ENCODE data around the gene PLEKHA6. TPM values are rescaled to one million over a fixed set of nuclear protein-coding genes. Genes with fewer than 3 reads are reported as not detected.

PLEKHA6 gene
- 4.4 TPM for total RNA-seq

- DNase-seq, result peak; percentile 72
Observed at GRCh38 chr1:204359474-204360255, at the start of gene PLEKHA6. Gene PLEKHA6 (minus strand): TSS chr1:204359929. CDS start chr1:204273727, 86,202 bp downstream.

- DNase-seq, result no peak
Observed at GRCh38 chr1:204409123-204409522, 49.4 kb upstream of the PLEKHA6 start.

GRCh38 chr1:204408602-204409001, 48.9 kb upstream of the PLEKHA6 start:
- DNase-seq, result no peak

GRCh38 chr1:204408074-204408507, 48.4 kb upstream of the PLEKHA6 start:
- peak; percentile 81 for DNase-seq

GRCh38 chr1:204407295-204407971, 47.7 kb upstream of the PLEKHA6 start:
- DNase-seq, result no peak

- no peak for DNase-seq
Observed at GRCh38 chr1:204406621-204407020, 46.9 kb upstream of the PLEKHA6 start.

GRCh38 chr1:204405988-204406387, 46.3 kb upstream of the PLEKHA6 start:
- no peak for DNase-seq

GRCh38 chr1:204404629-204405028, 44.9 kb upstream of the PLEKHA6 start:
- no peak for DNase-seq

GRCh38 chr1:204402391-204402790, 42.7 kb upstream of the PLEKHA6 start:
- no peak for DNase-seq

- no peak for DNase-seq
Observed at GRCh38 chr1:204401730-204402129, 42.0 kb upstream of the PLEKHA6 start.

- no peak for DNase-seq
Observed at GRCh38 chr1:204400882-204401510, 41.3 kb upstream of the PLEKHA6 start.

- peak; percentile 83 for DNase-seq
Observed at GRCh38 chr1:204398197-204399125, 38.7 kb upstream of the PLEKHA6 start.

GRCh38 chr1:204396015-204396583, 36.4 kb upstream of the PLEKHA6 start:
- no peak for DNase-seq

GRCh38 chr1:204391629-204392028, 31.9 kb upstream of the PLEKHA6 start:
- no peak for DNase-seq

GRCh38 chr1:204390751-204391466, 31.2 kb upstream of the PLEKHA6 start:
- peak; percentile 51 for DNase-seq

- DNase-seq, result no peak
Observed at GRCh38 chr1:204385727-204386126, 26.0 kb upstream of the PLEKHA6 start.

GRCh38 chr1:204384636-204385352, 25.1 kb upstream of the PLEKHA6 start:
- DNase-seq, result peak; percentile 60

- DNase-seq, result no peak
Observed at GRCh38 chr1:204383163-204383904, 23.6 kb upstream of the PLEKHA6 start.

- DNase-seq, result no peak
Observed at GRCh38 chr1:204382714-204383083, 23.0 kb upstream of the PLEKHA6 start.
